ENCODE results near the gene PLBD1. TPM values are rescaled to one million over a fixed set of nuclear protein-coding genes. Genes with fewer than 3 reads are reported as not detected.

The PLBD1 gene
- total RNA-seq, 1 experiment from 2014 or later: 21.1 TPM

GRCh38 chr12:14564336-14564959 lies 3.2 kb downstream of the PLBD1 start:
- ChIA-PET CTCF (no interaction called here), POLR2A (no interaction called here)
- Mint-ChIP-seq H3K4me3 (ENCODE audit: unreplicated experiment) (no peak overlapping the region), H3K9me3 (ENCODE audit: unreplicated experiment) (no peaks in the 10 kb centered on the region), H3K27ac (ENCODE audit: unreplicated experiment) (no peak overlapping the region), H3K36me3 (ENCODE audit: insufficient read depth, unreplicated experiment) (no peaks in the 10 kb centered on the region), H3K4me1 (ENCODE audit: low read depth, unreplicated experiment) (peaks cover 5% of the 10 kb centered on the region), H3K27me3 (ENCODE audit: insufficient read depth, unreplicated experiment) (no peaks in the 10 kb centered on the region)
- no peak for DNase-seq
- Histone ChIP-seq H3K36me3 (ENCODE audit: control insufficient read depth, insufficient read depth, low read length) (no peaks in the 10 kb centered on the region), H3K27me3 (replicated peaks; ENCODE audit: control insufficient read depth, insufficient read depth, low read length) (no peaks in the 10 kb centered on the region), H3K4me3 (ENCODE audit: low read depth, low read length) (no peak overlapping the region), H3K9me3 (no peaks in the 10 kb centered on the region), H3K4me1 (peaks cover 19% of the 10 kb centered on the region)
- no TSS peak for BruUV-seq (replicated peaks)
- TF ChIP-seq CTCF (IDR thresholded peaks at IDR 0.05; ENCODE audit: insufficient read depth in 1 of 2, low read depth in 1 of 2, low read length in 1 of 2, severe bottlenecking in 1 of 2, unreplicated experiment in 1 of 2): no peak
- intact Hi-C loops (cut with micrococcal nuclease; ENCODE audit: unreplicated experiment): no loop called here

- no peaks in the 10 kb centered on the region for H3K9me3 Mint-ChIP-seq (ENCODE audit: unreplicated experiment)
- DNase-seq: no peak
- no peaks in the 10 kb centered on the region for H3K27me3 ChIP-seq (replicated peaks; ENCODE audit: control insufficient read depth, insufficient read depth, low read length)
- ChIA-PET CTCF (no interaction called here), POLR2A (no interaction called here)
- H3K4me1 ChIP-seq: peaks cover 19% of the 10 kb centered on the region
- H3K4me3 ChIP-seq (ENCODE audit: low read depth, low read length): no peak overlapping the region
- no TSS peak for BruUV-seq (replicated peaks)
- no peaks in the 10 kb centered on the region for H3K36me3 ChIP-seq (ENCODE audit: control insufficient read depth, insufficient read depth, low read length)
- no peaks in the 10 kb centered on the region for H3K27me3 Mint-ChIP-seq (ENCODE audit: insufficient read depth, unreplicated experiment)
- H3K4me1 Mint-ChIP-seq (ENCODE audit: low read depth, unreplicated experiment): peaks cover 2% of the 10 kb centered on the region
- no peaks in the 10 kb centered on the region for H3K36me3 Mint-ChIP-seq (ENCODE audit: insufficient read depth, unreplicated experiment)
- no peak overlapping the region for H3K27ac Mint-ChIP-seq (ENCODE audit: unreplicated experiment)
- no peak for TF ChIP-seq CTCF (IDR thresholded peaks at IDR 0.05; ENCODE audit: insufficient read depth in 1 of 2, low read depth in 1 of 2, low read length in 1 of 2, severe bottlenecking in 1 of 2, unreplicated experiment in 1 of 2)
- intact Hi-C loops (cut with micrococcal nuclease; ENCODE audit: unreplicated experiment): no loop called here
- H3K4me3 Mint-ChIP-seq (ENCODE audit: unreplicated experiment): no peak overlapping the region
- no peaks in the 10 kb centered on the region for H3K9me3 ChIP-seq
Observed at GRCh38 chr12:14563046-14563445, 4.6 kb downstream of the PLBD1 start.

GRCh38 chr12:14562279-14562678 lies 5.4 kb downstream of the PLBD1 start:
- BruUV-seq (replicated peaks): no TSS peak
- no peaks in the 10 kb centered on the region for H3K27me3 ChIP-seq (replicated peaks; ENCODE audit: control insufficient read depth, insufficient read depth, low read length)
- no peak for DNase-seq
- peaks cover 1% of the 10 kb centered on the region; the same call in 1 of the 2 replicates for H3K9me3 ChIP-seq
- H3K4me3 ChIP-seq (ENCODE audit: low read depth, low read length): no peak overlapping the region
- Mint-ChIP-seq H3K27ac (ENCODE audit: unreplicated experiment) (no peak overlapping the region), H3K4me3 (ENCODE audit: unreplicated experiment) (no peak overlapping the region), H3K4me1 (ENCODE audit: low read depth, unreplicated experiment) (no peaks in the 10 kb centered on the region), H3K27me3 (ENCODE audit: insufficient read depth, unreplicated experiment) (no peaks in the 10 kb centered on the region), H3K36me3 (ENCODE audit: insufficient read depth, unreplicated experiment) (no peaks in the 10 kb centered on the region), H3K9me3 (ENCODE audit: unreplicated experiment) (no peaks in the 10 kb centered on the region)
- no peak for TF ChIP-seq CTCF (IDR thresholded peaks at IDR 0.05; ENCODE audit: insufficient read depth in 1 of 2, low read depth in 1 of 2, low read length in 1 of 2, severe bottlenecking in 1 of 2, unreplicated experiment in 1 of 2)
- H3K4me1 ChIP-seq: peaks cover 19% of the 10 kb centered on the region
- CTCF ChIA-PET: no interaction called here
- POLR2A ChIA-PET: no interaction called here
- H3K36me3 ChIP-seq (ENCODE audit: control insufficient read depth, insufficient read depth, low read length): no peaks in the 10 kb centered on the region
- intact Hi-C loops (cut with micrococcal nuclease; ENCODE audit: unreplicated experiment): no loop called here
